Glomerular visceral epithelial cell (primary cell): ENCODE measurements around the gene PDZRN4.
A peak's percentile ranks its signal among the peaks of the same experiment; 100 is the strongest.
"Not testable (repeated sequence)": the region's sequence is repeated elsewhere in the genome, so short reads cannot be mapped to it uniquely, and the experiment has no call there.

Experiments
- DNase-seq: peaks from one replicate; pipeline ENCODE4 v3.0.0-alpha.2; 2016; ENCODE audit errors: extremely low spot score

Gene PDZRN4

DNA sequence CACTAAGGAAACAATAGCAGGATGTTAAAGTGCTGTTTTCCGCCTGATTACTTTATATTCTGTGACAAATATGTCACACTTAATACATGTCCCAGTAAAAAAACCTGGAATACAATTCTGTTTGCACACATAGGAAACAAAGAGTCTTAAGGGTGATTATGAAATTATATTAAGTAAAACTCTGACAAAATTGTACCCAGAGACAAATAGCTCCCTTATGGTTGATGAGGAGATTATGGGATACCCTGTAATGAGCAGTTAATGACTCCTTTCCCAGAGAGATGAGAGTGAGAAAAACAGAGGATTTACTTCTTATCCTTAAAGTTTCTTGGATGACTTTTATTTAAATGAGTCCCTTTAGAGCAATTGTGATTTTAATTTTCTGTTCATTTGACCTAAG lies 370.6 kb downstream of the PDZRN4 start:
- DNase-seq = no peak

- no peak for DNase-seq
Observed at GRCh38 chr12:41563051-41563450, 374.9 kb downstream of the PDZRN4 start.

- DNase-seq = no peak
Observed at GRCh38 chr12:41564816-41565215, 376.7 kb downstream of the PDZRN4 start.

DNA sequence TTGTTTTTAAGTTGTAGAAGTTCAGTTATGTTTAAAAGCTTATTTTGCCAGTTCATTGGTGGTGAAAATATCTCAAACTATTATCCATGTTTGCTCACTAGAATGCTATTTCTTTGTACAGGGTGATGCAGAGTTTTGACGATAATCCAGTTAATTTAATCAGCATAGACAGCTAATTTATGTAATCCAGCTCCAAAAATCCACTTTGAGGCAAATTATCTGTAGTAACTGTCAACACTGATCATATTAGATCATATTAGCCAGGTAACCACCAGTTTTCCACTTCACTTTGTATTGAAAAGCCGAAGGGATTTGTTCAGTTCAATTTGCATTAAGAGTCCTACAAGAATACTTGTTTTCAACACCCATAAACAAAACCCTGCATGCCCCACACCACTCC lies 378.6 kb downstream of the PDZRN4 start:
- no peak for DNase-seq

DNA sequence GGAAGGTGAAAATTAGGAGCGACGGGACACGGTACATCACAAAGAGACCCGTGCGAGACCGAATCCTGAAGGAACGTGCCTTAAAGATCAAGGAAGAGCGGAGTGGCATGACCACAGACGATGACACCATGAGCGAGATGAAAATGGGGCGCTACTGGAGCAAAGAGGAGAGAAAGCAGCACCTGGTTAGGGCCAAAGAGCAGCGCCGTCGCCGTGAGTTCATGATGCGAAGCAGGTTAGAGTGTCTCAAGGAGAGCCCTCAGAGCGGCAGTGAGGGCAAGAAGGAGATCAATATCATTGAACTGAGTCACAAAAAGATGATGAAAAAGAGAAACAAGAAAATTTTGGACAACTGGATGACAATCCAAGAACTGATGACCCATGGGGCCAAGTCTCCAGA lies 385.3 kb downstream of the PDZRN4 start:
- no peak for DNase-seq

GRCh38 chr12:41576925-41577324 lies 388.8 kb downstream of the PDZRN4 start:
- no peak for DNase-seq

DNA sequence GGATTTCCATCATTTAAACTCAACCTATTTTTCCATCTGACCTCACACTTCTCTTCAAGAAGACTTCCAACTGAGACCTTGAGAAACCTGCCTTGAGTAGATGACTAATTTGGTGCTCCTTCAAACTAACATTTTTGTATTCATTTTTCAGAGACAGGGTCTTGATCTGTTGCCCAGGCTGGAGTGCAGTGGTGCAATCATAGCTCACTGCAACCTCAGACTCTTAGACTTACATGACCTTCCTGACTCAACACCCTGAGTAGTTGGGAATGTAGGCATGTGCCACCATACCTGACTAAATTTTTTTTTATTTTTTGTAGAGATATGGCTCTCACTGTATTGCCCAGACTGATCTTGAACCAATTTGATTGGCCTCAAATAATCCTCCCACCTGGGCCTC lies 389.9 kb downstream of the PDZRN4 start:
- DNase-seq = no peak

GRCh38 chr12:41585784-41586183 lies 397.7 kb downstream of the PDZRN4 start:
- no peak for DNase-seq

GRCh38 chr12:41587574-41587973 lies 399.5 kb downstream of the PDZRN4 start:
- DNase-seq = no peak

DNA sequence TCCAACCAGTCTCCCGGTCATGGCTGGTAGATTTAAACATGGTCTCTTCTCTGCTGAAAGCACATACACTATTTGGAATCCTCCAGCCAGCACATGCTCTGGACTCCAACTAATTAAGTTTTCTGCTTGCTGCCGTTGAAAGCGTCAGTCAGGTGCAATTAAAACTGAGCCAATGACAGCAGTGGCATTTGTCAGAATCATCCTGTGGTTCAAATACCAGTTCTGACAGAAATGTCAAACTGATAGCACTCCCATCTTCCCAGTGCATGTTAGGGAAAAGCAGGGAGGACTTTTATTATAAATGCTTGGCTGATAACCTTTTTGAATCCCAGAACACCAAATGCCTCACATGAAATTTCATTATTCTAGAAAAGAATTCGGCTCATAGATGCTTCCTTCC lies 401.8 kb downstream of the PDZRN4 start:
- no peak for DNase-seq

DNA sequence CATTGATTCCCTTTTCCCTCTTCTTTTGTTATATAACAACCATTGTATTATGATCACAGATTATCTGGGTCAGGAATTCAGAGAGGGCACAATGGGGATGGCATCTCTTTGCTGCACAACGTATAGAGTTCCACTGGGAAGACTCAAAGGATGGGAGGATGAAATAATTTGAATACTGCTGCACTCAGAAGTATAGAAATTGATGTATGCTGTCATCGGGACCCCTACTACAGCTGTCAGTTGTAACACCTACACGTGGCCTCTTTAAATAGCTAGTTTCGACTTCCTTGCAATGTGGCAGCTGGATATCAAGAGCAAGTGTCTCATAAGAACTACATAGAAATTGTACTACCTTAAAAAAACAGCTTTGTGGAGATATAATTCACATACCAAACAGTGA lies 408.1 kb downstream of the PDZRN4 start:
- DNase-seq = no peak

- peak; percentile 89 for DNase-seq
Observed at GRCh38 chr12:41604830-41605229, 416.7 kb downstream of the PDZRN4 start.

- peak; percentile 1 for DNase-seq
Observed at GRCh38 chr12:41605545-41606305, 417.6 kb downstream of the PDZRN4 start.

DNA sequence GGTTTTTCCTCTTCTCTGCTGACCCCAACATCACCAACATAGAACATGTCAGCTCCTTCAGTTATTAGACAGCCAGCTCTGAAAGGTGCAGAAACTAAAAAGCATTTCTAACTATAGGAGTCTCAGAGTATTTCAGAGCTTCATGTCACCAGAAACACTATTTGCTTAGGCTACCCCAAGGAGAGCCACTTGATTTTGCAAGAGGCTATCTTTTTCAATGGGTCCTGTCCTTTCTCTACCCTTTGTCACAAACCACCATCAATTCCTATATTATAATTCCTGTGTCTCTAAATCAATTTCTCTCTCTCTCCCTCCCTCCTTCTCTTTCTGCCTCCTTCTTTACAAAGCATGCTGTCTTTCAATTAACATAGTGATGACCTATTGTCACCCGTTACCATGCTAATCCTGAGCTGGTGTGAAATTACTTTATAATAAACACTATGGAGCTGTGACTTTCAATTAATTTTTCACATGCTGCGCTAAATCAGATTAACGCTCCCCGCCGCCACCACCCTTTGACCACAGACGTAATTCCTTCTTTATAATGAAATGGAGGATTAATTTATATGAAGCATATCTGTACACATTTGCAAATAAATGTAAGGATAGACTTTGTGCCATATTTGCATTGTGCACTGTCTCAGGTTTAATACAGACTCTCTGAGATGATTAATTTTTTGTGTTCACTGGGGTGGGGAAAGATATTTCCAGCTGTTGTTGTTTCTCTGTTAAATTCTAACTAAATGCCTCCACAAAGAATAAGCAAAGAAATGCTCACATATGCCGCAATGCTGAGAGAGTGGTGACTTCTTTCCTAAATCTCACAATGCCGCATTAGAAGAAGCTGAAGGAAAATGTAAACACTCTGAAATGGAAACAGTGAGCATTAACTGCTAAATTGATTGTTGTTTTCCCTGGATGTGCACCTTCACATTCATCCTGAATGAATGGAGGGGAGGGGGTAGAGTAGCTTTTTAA lies 418.6 kb downstream of the PDZRN4 start:
- peak; percentile 16 for DNase-seq

GRCh38 chr12:41612892-41613557 lies 424.9 kb downstream of the PDZRN4 start:
- no peak for DNase-seq

GRCh38 chr12:41615174-41615573 lies 427.1 kb downstream of the PDZRN4 start:
- DNase-seq = not testable (repeated sequence)

- no peak for DNase-seq
Observed at GRCh38 chr12:41619705-41620104, 431.6 kb downstream of the PDZRN4 start.

GRCh38 chr12:41621291-41621690 lies 433.2 kb downstream of the PDZRN4 start:
- DNase-seq = no peak
